ENCODE data around the gene NEGR1.

DNA sequence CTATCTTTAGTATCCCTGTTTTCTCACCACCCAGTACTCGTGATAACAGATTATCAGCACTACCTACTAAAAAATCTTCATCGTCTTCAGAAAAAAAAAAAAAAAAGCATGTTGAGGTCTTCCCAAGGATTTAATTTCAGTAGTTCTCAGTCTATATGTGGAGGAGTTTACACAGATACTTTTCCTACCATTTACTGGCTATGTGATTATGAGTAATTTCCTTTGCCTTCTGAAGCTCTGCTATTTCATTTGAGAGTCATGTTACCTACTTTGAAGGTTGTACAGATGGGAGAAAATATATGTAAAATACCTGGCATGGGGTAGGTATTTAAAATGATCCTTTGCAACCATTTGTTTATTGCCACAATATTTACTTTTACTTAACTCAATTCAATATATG lies 399.7 kb downstream of the NEGR1 start:
- TF ChIP-seq, protein P1, sequence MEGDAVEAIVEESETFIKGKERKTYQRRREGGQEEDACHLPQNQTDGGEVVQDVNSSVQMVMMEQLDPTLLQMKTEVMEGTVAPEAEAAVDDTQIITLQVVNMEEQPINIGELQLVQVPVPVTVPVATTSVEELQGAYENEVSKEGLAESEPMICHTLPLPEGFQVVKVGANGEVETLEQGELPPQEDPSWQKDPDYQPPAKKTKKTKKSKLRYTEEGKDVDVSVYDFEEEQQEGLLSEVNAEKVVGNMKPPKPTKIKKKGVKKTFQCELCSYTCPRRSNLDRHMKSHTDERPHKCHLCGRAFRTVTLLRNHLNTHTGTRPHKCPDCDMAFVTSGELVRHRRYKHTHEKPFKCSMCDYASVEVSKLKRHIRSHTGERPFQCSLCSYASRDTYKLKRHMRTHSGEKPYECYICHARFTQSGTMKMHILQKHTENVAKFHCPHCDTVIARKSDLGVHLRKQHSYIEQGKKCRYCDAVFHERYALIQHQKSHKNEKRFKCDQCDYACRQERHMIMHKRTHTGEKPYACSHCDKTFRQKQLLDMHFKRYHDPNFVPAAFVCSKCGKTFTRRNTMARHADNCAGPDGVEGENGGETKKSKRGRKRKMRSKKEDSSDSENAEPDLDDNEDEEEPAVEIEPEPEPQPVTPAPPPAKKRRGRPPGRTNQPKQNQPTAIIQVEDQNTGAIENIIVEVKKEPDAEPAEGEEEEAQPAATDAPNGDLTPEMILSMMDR (IDR thresholded peaks at IDR 0.05) = no peak
- no peak for TF ChIP-seq POLR2A (IDR thresholded peaks at IDR 0.05)
- TF ChIP-seq EP300 (IDR thresholded peaks at IDR 0.05) = no peak
- TF ChIP-seq POLR2AphosphoS5 (IDR thresholded peaks at IDR 0.05) = no peak

All from upper lobe of left lung (tissue), 4 donors.